Pons (tissue), 1 donor: ENCODE measurements around the gene KCNIP1.
A peak's percentile ranks its signal among the peaks of the same experiment; 100 is the strongest.

Experiments
- DNase-seq: peaks from one replicate; pipeline ENCODE4 v3.0.0-alpha.2; 2016; ENCODE audit warnings: low spot score

Gene KCNIP1

GRCh38 chr5:170782438-170782837, 278.6 kb downstream of the KCNIP1 start:
- DNase-seq: peak; percentile 7

- no peak for DNase-seq
These were observed 279.9 kb downstream of the KCNIP1 start, which contains the start of gene GABRP for GRCh38 chr5:170783498-170784247. Gene GABRP, plus strand, starts transcription at chr5:170783725. Its CDS starts 4,891 bp downstream, at chr5:170788616.

DNA sequence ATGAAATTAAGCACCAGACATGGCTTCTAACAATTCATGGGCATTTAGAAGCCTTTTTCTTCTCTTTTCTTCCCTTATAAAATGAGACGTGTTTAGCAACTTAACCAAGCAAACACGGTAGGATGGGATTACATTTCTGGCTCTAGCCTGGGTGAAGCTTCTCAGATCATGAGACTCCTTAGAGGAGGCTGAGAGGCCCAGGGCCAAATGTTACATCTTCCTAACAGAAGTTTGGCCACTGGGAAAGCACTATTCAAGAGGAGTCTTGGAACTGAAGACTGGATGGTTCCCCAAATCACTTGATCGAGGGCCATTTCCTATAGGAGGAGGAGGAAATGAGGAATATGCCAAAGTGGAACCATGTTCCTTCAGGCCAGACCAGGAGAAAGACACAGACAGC, 281.6 kb downstream of the KCNIP1 start:
- DNase-seq: no peak
